Loucy (cell line): ENCODE measurements around the gene SLC17A7.

Experiments used
- CTCF ChIP-seq: fragments of 200-600 bp; sonication (generic); conservative IDR thresholded peaks from 2 replicates; pipeline ENCODE4 v1.5.1; 2014; ENCODE audit warnings: mild to moderate bottlenecking, antibody characterized with exemption, low read length
- EZH2phosphoT487 ChIP-seq: fragments of 200-600 bp; IDR thresholded peaks from 2 replicates; pipeline ENCODE4 v1.6.1; 2018; ENCODE audit warnings: antibody characterized with exemption, mild to moderate bottlenecking, moderate library complexity, borderline replicate concordance

GRCh38 chr19:49425922-49426592, 15.3 kb downstream of the SLC17A7 start:
- TF ChIP-seq CTCF (no peak), EZH2phosphoT487 (no peak)
